ENCODE results near the gene KCTD5.
"Not testable (repeated sequence)": the region's sequence is repeated elsewhere in the genome, so short reads cannot be mapped to it uniquely, and the experiment has no call there.

The KCTD5 gene

GRCh38 chr16:2710711-2711231 is 28.4 kb downstream of the KCTD5 start:
- DNase-seq, result no peak

GRCh38 chr16:2711370-2712062 is 29.2 kb downstream of the KCTD5 start:
- DNase-seq, result no peak

GRCh38 chr16:2712063-2712441 is 29.7 kb downstream of the KCTD5 start:
- DNase-seq, result no peak

GRCh38 chr16:2712546-2712945 is 30.2 kb downstream of the KCTD5 start:
- DNase-seq, result no peak

- DNase-seq, result no peak
These were observed 31.2 kb downstream of the KCTD5 start for GRCh38 chr16:2713523-2713922.

GRCh38 chr16:2713985-2714774 is 31.9 kb downstream of the KCTD5 start:
- DNase-seq, result no peak

- DNase-seq, result no peak
These were observed 32.7 kb downstream of the KCTD5 start for GRCh38 chr16:2715064-2715463.

GRCh38 chr16:2715519-2715918 is 33.2 kb downstream of the KCTD5 start:
- peak; percentile 84 for DNase-seq

GRCh38 chr16:2715966-2716885 is 33.9 kb downstream of the KCTD5 start:
- no peak for DNase-seq

- DNase-seq, result no peak
These were observed 34.6 kb downstream of the KCTD5 start for GRCh38 chr16:2716948-2717347.

- no peak for DNase-seq
These were observed 35.3 kb downstream of the KCTD5 start for GRCh38 chr16:2717383-2718263.

- DNase-seq, result no peak
These were observed 37.2 kb downstream of the KCTD5 start for GRCh38 chr16:2719328-2720063.

- DNase-seq, result no peak
These were observed 37.7 kb downstream of the KCTD5 start, which contains the start of gene PRSS27 for GRCh38 chr16:2720064-2720457. Gene PRSS27 (minus strand): TSS chr16:2720224. CDS start chr16:2720160, 64 bp downstream.

- peak; percentile 92 for DNase-seq
These were observed 38.7 kb downstream of the KCTD5 start for GRCh38 chr16:2720719-2721633.

- not testable (repeated sequence) for DNase-seq
These were observed 39.4 kb downstream of the KCTD5 start for GRCh38 chr16:2721634-2722173.

- no peak for DNase-seq
These were observed 41.9 kb downstream of the KCTD5 start for GRCh38 chr16:2724088-2724676.

GRCh38 chr16:2724816-2725348 is 42.6 kb downstream of the KCTD5 start:
- DNase-seq, result no peak

- DNase-seq, result no peak
These were observed 44.6 kb downstream of the KCTD5 start for GRCh38 chr16:2726923-2727322.

- no peak for DNase-seq
These were observed 45.7 kb downstream of the KCTD5 start for GRCh38 chr16:2728034-2728433.
